K562 (cell line): ENCODE data around the gene TMED7. TPM values are rescaled to one million over a fixed set of nuclear protein-coding genes. Genes with fewer than 3 reads are reported as not detected.

ENCODE experiments used
- ATAC-seq: fragments of 200-7000 bp; cut with Tn5 transposase; 3 replicates; pipeline ENCODE4 v1.9.1; 2020; ENCODE audit warnings: moderate library complexity
- BruUV-seq: library from RNA; stranded (reverse); fragments of 400-500 nt; replicated peaks from 2 replicates; lab custom pipeline; 2021; lab: Mats Ljungman, UMichigan
- CTCF ChIA-PET: fragments of 300-600 bp; formaldehyde crosslinking; extraction: SDS; loops from one replicate; lab custom pipeline; 2021; ENCODE audit warnings: low intra/inter-chr PET ratio; lab: Yijun Ruan, JAX
- POLR2A ChIA-PET: fragments of 300-600, 350-650 bp; sonication (Branson Sonifier 250); formaldehyde crosslinking; extraction: SDS; loops from one replicate; lab custom pipeline; 2021; ENCODE audit warnings: antibody characterized with exemption, inconsistent platforms; lab: Yijun Ruan, JAX
- DNase-seq, 4 experiments: peaks; one replicate each; pipeline versions ENCODE4 v3.0.0 to v3.0.0-alpha.2; 2011 to 2018; ENCODE audit warnings: low spot score in 3 of 4, mixed read lengths in 3 of 4; ENCODE audit errors: extremely low read depth in 1 of 4
- FAIRE-seq: peaks from 2 replicates; lab custom pipeline; 2011; peaks lifted over from hg19 to GRCh38; lab: Jason Lieb, UNC
- H2AFZ ChIP-seq: 2 replicates; pipeline ENCODE4 v1.6.0; 2011; ENCODE audit warnings: low read depth, low read length, control low read depth, inconsistent platforms
- H3K27ac ChIP-seq: fragments of 200-600 bp; 3 replicates; pipeline ENCODE4 v1.8.0; 2011; ENCODE audit warnings: low read depth, mild to moderate bottlenecking, control low read depth, inconsistent platforms, low read length, moderate library complexity, mixed read lengths; ENCODE audit errors: extremely low read depth
- H3K27me3 ChIP-seq, 2 experiments: fragments of 300-600 bp in 1 of 2; 2 replicates in 1 of 2; 3 replicates in 1 of 2; pipeline versions ENCODE4 v1.6.0 to v1.8.0; 2011; ENCODE audit warnings: inconsistent platforms in 2 of 2, low read length in 2 of 2, mild to moderate bottlenecking in 1 of 2, mixed read lengths in 1 of 2, moderate library complexity in 1 of 2; ENCODE audit not compliant: control insufficient read depth in 2 of 2, insufficient read depth in 2 of 2
- H3K36me3 ChIP-seq: fragments of 300-600 bp; 3 replicates; pipeline ENCODE4 v1.8.0; 2011; ENCODE audit warnings: mild to moderate bottlenecking, low read length, inconsistent platforms; ENCODE audit not compliant: control insufficient read depth, insufficient read depth
- H3K4me1 ChIP-seq, 2 experiments: fragments of 200-600 bp in 1 of 2; replicated peaks in 1 of 2; 2 replicates in 1 of 2; 3 replicates in 1 of 2; pipeline versions ENCODE4 v1.5.1 to v1.8.0; 2011; ENCODE audit warnings: inconsistent platforms in 2 of 2, low read length in 2 of 2, mild to moderate bottlenecking in 1 of 2, mixed read lengths in 1 of 2, moderate library complexity in 1 of 2; ENCODE audit not compliant: control insufficient read depth in 2 of 2, insufficient read depth in 2 of 2
- H3K4me2 ChIP-seq: 2 replicates; pipeline ENCODE4 v1.6.1; 2011; ENCODE audit warnings: low read length, control low read depth, inconsistent platforms, mixed read lengths; ENCODE audit not compliant: insufficient read depth
- H3K4me3 ChIP-seq: fragments of 200-600 bp; sonication (generic), shearing (Covaris generic); 2 replicates; pipeline ENCODE4 v1.5.1; 2016; ENCODE audit warnings: control low read depth, inconsistent platforms
- H3K79me2 ChIP-seq: fragments of 200-600 bp; 3 replicates; pipeline ENCODE4 v1.8.0; 2011; ENCODE audit warnings: low read length, inconsistent platforms; ENCODE audit not compliant: control insufficient read depth, insufficient read depth
- H3K9ac ChIP-seq, 2 experiments: 2 replicates each; pipeline versions ENCODE4 v1.6.0 to v1.6.1; 2011; ENCODE audit warnings: low read depth in 2 of 2, low read length in 2 of 2, control low read depth in 1 of 2, inconsistent platforms in 1 of 2, mild to moderate bottlenecking in 1 of 2, mixed read lengths in 1 of 2; ENCODE audit not compliant: insufficient read depth in 1 of 2
- H3K9me1 ChIP-seq: one replicate; pipeline ENCODE4 v1.6.0; 2011; ENCODE audit warnings: inconsistent platforms, mild to moderate bottlenecking, low read length, moderate library complexity; ENCODE audit not compliant: control insufficient read depth, insufficient read depth
- H3K9me3 ChIP-seq: replicated peaks from 2 replicates; pipeline ENCODE4 v1.5.1; 2011; ENCODE audit warnings: low read depth, low read length, inconsistent platforms; ENCODE audit not compliant: control insufficient read depth, insufficient read depth
- H4K20me1 ChIP-seq: replicated peaks from 2 replicates; pipeline ENCODE4 v1.6.1; 2011; ENCODE audit warnings: low read length, inconsistent platforms, mixed read lengths; ENCODE audit not compliant: control insufficient read depth, insufficient read depth
- CBFA2T2 ChIP-seq: fragments of 450-650 bp; conservative IDR thresholded peaks from 2 replicates; pipeline ENCODE4 v1.6.1; 2017; ENCODE audit warnings: mild to moderate bottlenecking
- ELK3 ChIP-seq: fragments of 450-650 bp; formaldehyde crosslinking; IDR thresholded peaks from 2 replicates; pipeline ENCODE4 v1.4.0; 2020; ENCODE audit warnings: mild to moderate bottlenecking
- HMG20A ChIP-seq: fragments of 450-650 bp; formaldehyde crosslinking; conservative IDR thresholded peaks from 2 replicates; pipeline ENCODE4 v1.4.0; 2020; ENCODE audit warnings: mild to moderate bottlenecking, mixed read lengths
- SP1 ChIP-seq: sonication (generic); formaldehyde crosslinking; IDR thresholded peaks from 2 replicates; pipeline ENCODE4 v1.8.1; 2022; ENCODE audit warnings: mild to moderate bottlenecking, missing genetic modification reagents
- ZNF143 ChIP-seq: sonication (generic); formaldehyde crosslinking; IDR thresholded peaks from 2 replicates; pipeline ENCODE4 v1.9.0; 2022; ENCODE audit warnings: mild to moderate bottlenecking, missing genetic modification reagents
- ZNF165 ChIP-seq: fragments of 250-450 bp; sonication (Bioruptor Pico); IDR thresholded peaks from 2 replicates; pipeline ENCODE4 v1.4.0; 2020; ENCODE audit warnings: borderline replicate concordance
- ZNF184 ChIP-seq: sonication (generic); formaldehyde crosslinking; IDR thresholded peaks from 2 replicates; pipeline ENCODE4 v1.5.0; 2020; ENCODE audit warnings: missing genetic modification reagents
- WGBS: fragments of 100-300 bp; shearing (Covaris generic); methylation state at CpG from one replicate; pipeline ENCODE4 v1.1.6; 2016; ENCODE audit warnings: low coverage, mixed read lengths; ENCODE audit not compliant: insufficient coverage; ENCODE audit errors: missing lambda C conversion rate; 5-methylcytosine and 5-hydroxymethylcytosine counted together
- in situ Hi-C: fragments of 300-500 bp; cut with MboI; formaldehyde crosslinking; loops from 4 replicates; pipeline ENCODE4 v1.15.0; 2018; ENCODE audit warnings: inconsistent platforms, mixed read lengths
- intact Hi-C: fragments of 100-400 bp; cut with micrococcal nuclease; formaldehyde crosslinking; loops from 2 replicates; pipeline ENCODE4 v1.14.2; 2022
- polyA plus RNA-seq, 8 experiments: library from polyadenylated mRNA; depleted of rRNA in 4 of 8; stranded (reverse) in 5 of 8; unstranded in 3 of 8; fragments of >200 nt; fragmentation: Nextera tagmentation in 2 of 8; fragmentation: Illumina TruSeq in 1 of 8; extraction: Ambion mirVana in 2 of 8; extraction: Trizol in 1 of 8; gene quantifications; 2 replicates each; pipeline versions ENCODE4 v1.2.1 to v1.2.3, GENCODE V29; 2011 to 2014; ENCODE audit warnings: inconsistent platforms in 1 of 8, missing spikeins in 1 of 8
- total RNA-seq, 7 experiments: library from RNA; depleted of rRNA in 6 of 7; stranded (reverse); fragments of >200 nt in 6 of 7; fragmentation: Illumina TruSeq in 2 of 7; extraction: Trizol in 2 of 7; gene quantifications; 2 replicates each; pipeline versions ENCODE4 v1.2.1 to v1.2.3, GENCODE V29; 2011 to 2021; ENCODE audit warnings: low replicate concordance in 1 of 7
- TF ChIP-seq, protein P1 (sequence below): fragments of 250-450 bp; sonication (Bioruptor Pico); IDR thresholded peaks from 2 replicates; pipeline ENCODE4 v1.5.0; 2021
- TF ChIP-seq, protein P2 (sequence below): fragments of 450-650 bp; IDR thresholded peaks from 2 replicates; pipeline ENCODE4 v1.6.1; 2014; ENCODE audit warnings: low read depth, mild to moderate bottlenecking, moderate library complexity, borderline replicate concordance

TMED7 gene
- total and polyA plus RNA-seq, 9 of the 15 experiments (the other 6 are each of a cell fraction or from before 2014, with no cell fraction given), result 15.9 to 93.4 (median 41.7) TPM

DNA sequence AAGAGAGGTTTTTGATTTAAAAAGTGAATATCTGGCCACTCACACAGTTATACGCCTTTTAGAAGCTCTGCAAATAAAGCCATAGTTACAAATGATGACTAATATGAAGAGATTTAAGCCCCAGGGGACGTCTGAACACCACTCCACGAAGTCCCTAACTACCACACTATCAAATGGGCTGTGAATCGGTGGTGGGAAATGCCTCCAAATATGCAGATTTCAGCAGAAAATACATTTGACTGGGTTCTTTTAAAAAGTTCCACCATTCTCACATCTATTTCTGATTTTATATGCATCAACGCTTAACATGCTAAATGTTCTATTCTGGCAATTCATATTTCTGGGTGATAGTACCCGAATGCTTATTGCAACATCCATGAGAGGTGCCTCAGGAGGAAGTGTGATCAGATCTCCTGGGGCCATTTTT, 46.1 kb downstream of the TMED7 start (continued):
- TF ChIP-seq, protein P1, sequence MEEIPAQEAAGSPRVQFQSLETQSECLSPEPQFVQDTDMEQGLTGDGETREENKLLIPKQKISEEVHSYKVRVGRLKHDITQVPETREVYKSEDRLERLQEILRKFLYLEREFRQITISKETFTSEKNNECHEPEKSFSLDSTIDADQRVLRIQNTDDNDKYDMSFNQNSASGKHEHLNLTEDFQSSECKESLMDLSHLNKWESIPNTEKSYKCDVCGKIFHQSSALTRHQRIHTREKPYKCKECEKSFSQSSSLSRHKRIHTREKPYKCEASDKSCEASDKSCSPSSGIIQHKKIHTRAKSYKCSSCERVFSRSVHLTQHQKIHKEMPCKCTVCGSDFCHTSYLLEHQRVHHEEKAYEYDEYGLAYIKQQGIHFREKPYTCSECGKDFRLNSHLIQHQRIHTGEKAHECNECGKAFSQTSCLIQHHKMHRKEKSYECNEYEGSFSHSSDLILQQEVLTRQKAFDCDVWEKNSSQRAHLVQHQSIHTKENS (CRISPR knock-in tag), result no peak

- ChIA-PET CTCF (no interaction called here), POLR2A (no interaction called here)
- FAIRE-seq (no peak), DNase-seq (no peak), ATAC-seq (no peak)
- no TSS peak for BruUV-seq
- no peaks in the 10 kb centered on the region for H4K20me1 ChIP-seq
- H2AFZ ChIP-seq, result no peak overlapping the region
- intact Hi-C loops, result loop anchor here (10.0 kb wide), 1 partner anchor 194 kb away; no protein-coding TSS in a partner anchor
- H3K36me3 ChIP-seq, result no peaks in the 10 kb centered on the region
- no peak overlapping the region for H3K27ac ChIP-seq
- no peak overlapping the region for H3K4me3 ChIP-seq
- H3K9me1 ChIP-seq, result no peaks in the 10 kb centered on the region
- no peak overlapping the region for H3K4me2 ChIP-seq
- H3K9ac ChIP-seq, result no peak overlapping the region
- H3K79me2 ChIP-seq, result no peaks in the 10 kb centered on the region
- in situ Hi-C loops, result loop anchor here (5.0 to 25.0 kb wide), 2 partner anchors 272 to 1892 kb away; no protein-coding TSS in a partner anchor
- no peaks in the 10 kb centered on the region for H3K9me3 ChIP-seq
- H3K27me3 ChIP-seq, result no peaks in the 10 kb centered on the region
- TF ChIP-seq ELK3, result no peak
- TF ChIP-seq, protein P2, sequence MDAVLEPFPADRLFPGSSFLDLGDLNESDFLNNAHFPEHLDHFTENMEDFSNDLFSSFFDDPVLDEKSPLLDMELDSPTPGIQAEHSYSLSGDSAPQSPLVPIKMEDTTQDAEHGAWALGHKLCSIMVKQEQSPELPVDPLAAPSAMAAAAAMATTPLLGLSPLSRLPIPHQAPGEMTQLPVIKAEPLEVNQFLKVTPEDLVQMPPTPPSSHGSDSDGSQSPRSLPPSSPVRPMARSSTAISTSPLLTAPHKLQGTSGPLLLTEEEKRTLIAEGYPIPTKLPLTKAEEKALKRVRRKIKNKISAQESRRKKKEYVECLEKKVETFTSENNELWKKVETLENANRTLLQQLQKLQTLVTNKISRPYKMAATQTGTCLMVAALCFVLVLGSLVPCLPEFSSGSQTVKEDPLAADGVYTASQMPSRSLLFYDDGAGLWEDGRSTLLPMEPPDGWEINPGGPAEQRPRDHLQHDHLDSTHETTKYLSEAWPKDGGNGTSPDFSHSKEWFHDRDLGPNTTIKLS, result no peak
- TF ChIP-seq CBFA2T2, result no peak
- TF ChIP-seq HMG20A (CRISPR knock-in tag), result no peak
- TF ChIP-seq ZNF184 (CRISPR knock-in tag), result no peak
- no peak for TF ChIP-seq SP1 (CRISPR knock-in tag)
- no peak for TF ChIP-seq ZNF165 (CRISPR knock-in tag)
- no peak for TF ChIP-seq ZNF143 (CRISPR knock-in tag)
- no peaks in the 10 kb centered on the region for H3K4me1 ChIP-seq
- 16% methylated on average over 3 of the region's 3 CpGs for WGBS
Observed at GRCh38 chr5:115579216-115579615, 46.6 kb downstream of the TMED7 start.
